Coronary artery (tissue), 2 donors: Measurements from ENCODE around the gene RGS4.
"Not testable (repeated sequence)": the region's sequence is repeated elsewhere in the genome, so short reads cannot be mapped to it uniquely, and the experiment has no call there.

Source experiments
- DNase-seq: peaks from one replicate; pipeline ENCODE4 v3.0.0-alpha.2; 2017; ENCODE audit warnings: low spot score
- H3K27ac ChIP-seq, 2 donors: fragments of 200-600 bp; sonication (generic); one replicate each; pipeline ENCODE4 v1.5.1; 2016 to 2019
- H3K4me3 ChIP-seq: fragments of 200-600 bp; sonication (generic); 2 replicates; pipeline ENCODE4 v1.5.1; 2016; ENCODE audit warnings: mild to moderate bottlenecking, moderate library complexity
- CTCF ChIP-seq: fragments of 200-600 bp; sonication (generic); IDR thresholded peaks from one replicate; pipeline ENCODE4 v1.5.1; 2019; ENCODE audit warnings: antibody characterized with exemption

The RGS4 gene

GRCh38 chr1:163084330-163084729 lies 15.2 kb downstream of the RGS4 start:
- Histone ChIP-seq H3K4me3 (no peak overlapping the region), H3K27ac (peak overlapping the region; percentile 47 to 79)
- DNase-seq, result no peak
- no peak for TF ChIP-seq CTCF

GRCh38 chr1:163085041-163085903 lies 16.1 kb downstream of the RGS4 start:
- peak overlapping the region; percentile 47 to 86 for H3K27ac ChIP-seq
- no peak for DNase-seq
- TF ChIP-seq CTCF, result no peak
- H3K4me3 ChIP-seq, result no peak overlapping the region

GRCh38 chr1:163085904-163086268 lies 16.7 kb downstream of the RGS4 start:
- no peak for DNase-seq
- Histone ChIP-seq H3K4me3 (no peak overlapping the region), H3K27ac (peak overlapping the region; percentile 47 to 86)
- no peak for TF ChIP-seq CTCF

DNA sequence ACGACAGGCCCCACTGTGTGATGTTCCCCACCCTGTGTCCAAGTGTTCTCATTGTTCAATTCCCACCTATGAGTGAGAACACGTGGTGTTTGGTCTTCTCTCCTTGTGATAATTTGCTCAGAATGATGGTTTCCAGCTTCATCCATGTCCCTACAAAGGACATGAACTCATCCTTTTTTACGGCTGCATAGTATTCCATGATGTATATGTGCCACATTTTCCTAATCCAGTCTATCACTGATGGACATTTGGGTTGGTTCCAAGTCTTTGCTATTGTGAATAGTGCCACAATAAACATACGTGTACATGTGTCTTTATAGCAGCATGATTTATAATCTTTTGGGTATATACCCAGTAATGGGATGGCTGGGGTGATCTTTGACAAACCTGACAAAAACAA lies 20.0 kb downstream of the RGS4 start:
- not testable (repeated sequence) for H3K4me3 ChIP-seq, DNase-seq, H3K27ac ChIP-seq

DNA sequence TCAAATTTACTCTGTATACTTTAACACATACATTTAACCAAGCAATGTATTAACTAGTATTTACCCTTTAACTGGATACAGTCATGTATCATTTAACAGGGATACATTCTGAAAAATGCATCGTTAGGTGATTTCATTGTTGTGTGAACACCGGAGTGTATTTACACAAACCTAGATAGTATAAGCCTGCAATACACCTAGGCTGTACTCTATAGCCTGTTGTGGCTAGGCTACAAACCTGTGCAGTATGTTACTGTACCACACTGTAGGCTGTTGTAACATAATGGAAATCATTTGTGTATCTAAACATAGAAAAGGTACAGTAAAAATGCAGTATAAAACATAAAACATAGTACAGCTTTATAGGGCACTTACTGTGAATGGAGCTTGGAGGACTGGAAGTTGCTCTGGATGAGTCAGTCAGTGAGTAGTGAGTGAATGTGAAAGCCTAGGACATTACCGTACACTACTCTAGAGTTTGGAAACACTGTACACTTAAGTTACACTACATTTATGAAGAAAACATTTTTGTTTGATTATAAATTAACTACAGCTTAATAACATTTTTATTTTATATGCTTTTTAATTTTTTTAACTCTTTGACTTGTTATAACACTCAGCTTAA lies 21.3 kb downstream of the RGS4 start:
- Histone ChIP-seq H3K27ac (no peak overlapping the region), H3K4me3 (no peak overlapping the region)
- TF ChIP-seq CTCF, result no peak
- no peak for DNase-seq

DNA sequence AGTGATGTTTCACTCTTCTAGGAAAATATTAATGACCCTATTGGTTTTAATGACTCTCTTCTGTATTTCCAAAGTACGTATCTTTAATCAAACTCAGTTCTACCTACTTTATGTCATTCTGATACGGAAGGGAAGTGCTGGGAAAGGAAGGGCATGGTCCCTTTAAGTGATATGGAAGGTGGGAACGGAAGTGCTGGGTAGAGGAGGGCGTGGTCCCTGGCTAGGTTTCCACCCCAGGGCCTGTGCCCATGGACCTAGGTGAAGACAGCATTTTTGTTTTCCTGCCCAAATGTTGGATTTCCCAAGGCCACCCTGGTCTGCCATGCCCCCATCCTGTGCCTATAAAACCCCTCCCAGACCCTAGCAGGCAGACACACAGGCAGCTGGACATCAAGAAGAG lies 24.0 kb downstream of the RGS4 start:
- no peak overlapping the region for H3K4me3 ChIP-seq
- TF ChIP-seq CTCF, result no peak
- no peak for DNase-seq
- no peak overlapping the region for H3K27ac ChIP-seq

DNA sequence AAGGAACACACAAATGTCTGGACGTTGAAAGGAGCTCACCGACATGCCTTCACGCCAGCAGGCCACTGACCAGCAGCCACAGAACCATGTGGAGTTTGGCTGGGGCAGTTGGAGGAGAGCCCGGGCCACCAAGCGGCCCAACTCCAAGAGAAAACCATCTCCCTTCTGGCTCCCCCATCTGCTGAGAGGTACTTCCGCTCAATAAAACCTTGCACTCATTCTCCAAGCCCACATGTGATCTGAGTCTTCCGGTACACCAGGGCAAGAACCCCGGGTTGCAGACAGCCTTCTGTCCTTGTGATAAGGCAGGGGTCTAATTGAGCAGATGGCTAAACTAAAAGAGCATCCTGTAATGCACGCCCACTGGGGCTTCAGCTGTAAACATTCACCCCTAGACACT lies 24.4 kb downstream of the RGS4 start:
- Histone ChIP-seq H3K27ac (no peak overlapping the region), H3K4me3 (no peak overlapping the region)
- DNase-seq, result no peak
- TF ChIP-seq CTCF, result no peak
